GM23338 (cell line): ENCODE measurements around the gene SPINK5. TPM values are rescaled to one million over a fixed set of nuclear protein-coding genes. Genes with fewer than 3 reads are reported as not detected.

Experiments used
- ATAC-seq: fragments of 200-7000 bp; cut with Tn5 transposase; 3 replicates; pipeline ENCODE4 v1.9.1; 2020
- DNase-seq: peaks from one replicate; pipeline ENCODE4 v3.0.0-alpha.2; 2015; ENCODE audit warnings: low spot score
- H2AFZ ChIP-seq: fragments of 200-600 bp; sonication (generic); 2 replicates; pipeline ENCODE4 v1.8.0; 2016; ENCODE audit warnings: antibody characterized with exemption, mild to moderate bottlenecking, moderate library complexity
- H3F3A ChIP-seq: fragments of 200-600 bp; sonication (generic); replicated peaks from 2 replicates; pipeline ENCODE4 v1.8.0; 2017; ENCODE audit warnings: antibody characterized with exemption, mixed run types, low read depth
- H3K27ac ChIP-seq: fragments of 200-600 bp; sonication (generic); 2 replicates; pipeline ENCODE4 v1.6.1; 2016; ENCODE audit warnings: low read depth
- H3K27me3 ChIP-seq: fragments of 200-600 bp; sonication (generic); 2 replicates; pipeline ENCODE4 v1.8.0; 2016; ENCODE audit warnings: mild to moderate bottlenecking, mixed run types, moderate library complexity; ENCODE audit not compliant: insufficient read depth
- H3K36me3 ChIP-seq: fragments of 200-600 bp; sonication (generic); 2 replicates; pipeline ENCODE4 v1.8.0; 2016; ENCODE audit warnings: mild to moderate bottlenecking; ENCODE audit not compliant: insufficient read depth
- H3K4me1 ChIP-seq: fragments of 200-600 bp; sonication (generic); 2 replicates; pipeline ENCODE4 v1.8.0; 2016; ENCODE audit warnings: mild to moderate bottlenecking, moderate library complexity; ENCODE audit not compliant: insufficient read depth
- H3K4me2 ChIP-seq: fragments of 200-600 bp; sonication (generic); 2 replicates; pipeline ENCODE4 v1.7.1; 2017; ENCODE audit warnings: mixed run types
- H3K4me3 ChIP-seq: fragments of 200-600 bp; sonication (generic); 2 replicates; pipeline ENCODE4 v1.6.1; 2016; ENCODE audit warnings: mixed run types
- H3K79me2 ChIP-seq: fragments of 200-600 bp; sonication (generic); replicated peaks from 2 replicates; pipeline ENCODE4 v1.8.0; 2017; ENCODE audit warnings: mild to moderate bottlenecking; ENCODE audit not compliant: insufficient read depth
- H3K9me2 ChIP-seq: fragments of 200-600 bp; sonication (generic); 2 replicates; pipeline ENCODE4 v1.8.0; 2017; ENCODE audit not compliant: insufficient read depth
- H4K20me1 ChIP-seq: fragments of 200-600 bp; sonication (generic); replicated peaks from 2 replicates; pipeline ENCODE4 v1.8.0; 2017; ENCODE audit warnings: mild to moderate bottlenecking; ENCODE audit not compliant: insufficient read depth
- H3K27ac Mint-ChIP-seq: 2 replicates; pipeline ENCODE4 v1.8.0; 2020; ENCODE audit warnings: inconsistent platforms, mild to moderate bottlenecking, moderate library complexity, mixed read lengths
- H3K27me3 Mint-ChIP-seq: 3 replicates; pipeline ENCODE4 v1.8.0; 2022; ENCODE audit warnings: low read depth, mild to moderate bottlenecking, moderate library complexity, mixed read lengths, inconsistent platforms; ENCODE audit not compliant: insufficient read depth, poor library complexity
- H3K36me3 Mint-ChIP-seq: 3 replicates; pipeline ENCODE4 v1.8.0; 2021; ENCODE audit warnings: low read depth, mild to moderate bottlenecking, inconsistent platforms, moderate library complexity, mixed read lengths
- H3K4me1 Mint-ChIP-seq: 3 replicates; pipeline ENCODE4 v1.8.0; 2020; ENCODE audit warnings: mild to moderate bottlenecking, inconsistent platforms, mixed read lengths
- H3K4me3 Mint-ChIP-seq: 3 replicates; pipeline ENCODE4 v1.8.0; 2021; ENCODE audit warnings: moderate library complexity, mild to moderate bottlenecking, inconsistent platforms, mixed read lengths
- H3K9me3 Mint-ChIP-seq: 3 replicates; pipeline ENCODE4 v1.8.0; 2020; ENCODE audit warnings: moderate library complexity, mild to moderate bottlenecking, inconsistent platforms, mixed read lengths
- CREB1 ChIP-seq: fragments of 250-450 bp; sonication (Bioruptor Pico); IDR thresholded peaks from 2 replicates; pipeline ENCODE4 v1.5.0; 2020; ENCODE audit warnings: low read depth, mild to moderate bottlenecking, moderate library complexity
- CTCF ChIP-seq, 2 experiments: fragments of 200-600 bp in 1 of 2; sonication (generic) in 1 of 2; conservative IDR thresholded peaks; 2 replicates each; pipeline versions ENCODE4 v1.5.1 to v1.6.1; 2016 to 2017; ENCODE audit warnings: antibody characterized with exemption in 2 of 2, low read depth in 2 of 2, mild to moderate bottlenecking in 2 of 2, moderate library complexity in 1 of 2
- EZH2 ChIP-seq: fragments of 200-600 bp; sonication (generic); IDR thresholded peaks from one replicate; pipeline ENCODE4 v1.8.0; 2017; ENCODE audit warnings: antibody characterized with exemption, mild to moderate bottlenecking, low read depth; ENCODE audit not compliant: unreplicated experiment
- EZH2phosphoT487 ChIP-seq: fragments of 200-600 bp; sonication (generic); IDR thresholded peaks from one replicate; pipeline ENCODE4 v1.8.1; 2018; ENCODE audit warnings: antibody characterized with exemption; ENCODE audit not compliant: unreplicated experiment
- JUNB ChIP-seq: IDR thresholded peaks from one replicate; pipeline ENCODE4 v1.6.1; 2016; ENCODE audit warnings: antibody characterized with exemption; ENCODE audit not compliant: unreplicated experiment
- NANOG ChIP-seq: IDR thresholded peaks from 2 replicates; pipeline ENCODE4 v1.6.1; 2016; ENCODE audit warnings: antibody characterized with exemption, borderline replicate concordance
- POLR2AphosphoS5 ChIP-seq: IDR thresholded peaks from 2 replicates; pipeline ENCODE4 v1.6.1; 2016; ENCODE audit warnings: antibody characterized with exemption, low read depth
- REST ChIP-seq: IDR thresholded peaks from one replicate; pipeline ENCODE4 v1.6.1; 2018; ENCODE audit warnings: antibody characterized with exemption; ENCODE audit not compliant: unreplicated experiment
- STAT1 ChIP-seq: IDR thresholded peaks from one replicate; pipeline ENCODE4 v1.6.1; 2016; ENCODE audit warnings: antibody characterized with exemption; ENCODE audit not compliant: unreplicated experiment
- ZNF114 ChIP-seq: fragments of 250-450 bp; sonication (Bioruptor Pico); IDR thresholded peaks from 2 replicates; pipeline ENCODE4 v1.5.0; 2020; ENCODE audit warnings: mild to moderate bottlenecking, moderate library complexity
- ZNF331 ChIP-seq: fragments of 250-450 bp; sonication (Bioruptor Pico); IDR thresholded peaks from 2 replicates; pipeline ENCODE4 v1.5.0; 2020; ENCODE audit warnings: low read depth, mild to moderate bottlenecking, moderate library complexity
- polyA plus RNA-seq: library from polyadenylated mRNA; unstranded; fragments of >200 nt; fragmentation: Nextera tagmentation; extraction: Ambion mirVana; gene quantifications from 2 replicates; pipeline ENCODE4 v1.2.1, GENCODE V29; 2016
- total RNA-seq: library from RNA; depleted of rRNA; stranded (reverse); fragments of >200 nt; shearing (Covaris generic); gene quantifications from 2 replicates; pipeline ENCODE4 v1.2.3, GENCODE V29; 2014
- TF ChIP-seq, protein P1 (sequence below): IDR thresholded peaks from 2 replicates; pipeline ENCODE4 v1.6.1; 2016; ENCODE audit warnings: antibody characterized with exemption

SPINK5 gene
- total and polyA plus RNA-seq, 2 experiments from 2014 or later = 4.5 to 8.8 TPM

- no peak overlapping the region for H2AFZ ChIP-seq
- H3K79me2 ChIP-seq = no peaks in the 10 kb centered on the region
- H3K27ac ChIP-seq = no peak overlapping the region
- no peaks in the 10 kb centered on the region for H3K27me3 ChIP-seq
- no peaks in the 10 kb centered on the region for H4K20me1 ChIP-seq
- no peaks in the 10 kb centered on the region for H3K4me1 Mint-ChIP-seq
- H3K27ac Mint-ChIP-seq = no peak overlapping the region
- ATAC-seq (peak; percentile 83), DNase-seq (peak; percentile 38)
- H3F3A ChIP-seq = no peaks in the 10 kb centered on the region
- H3K4me1 ChIP-seq = no peaks in the 10 kb centered on the region
- TF ChIP-seq REST (no peak), JUNB (no peak), EZH2 (no peak), ZNF114 (CRISPR knock-in tag) (no peak), NANOG (no peak), CREB1 (CRISPR knock-in tag) (no peak), STAT1 (no peak)
- TF ChIP-seq, protein P1, sequence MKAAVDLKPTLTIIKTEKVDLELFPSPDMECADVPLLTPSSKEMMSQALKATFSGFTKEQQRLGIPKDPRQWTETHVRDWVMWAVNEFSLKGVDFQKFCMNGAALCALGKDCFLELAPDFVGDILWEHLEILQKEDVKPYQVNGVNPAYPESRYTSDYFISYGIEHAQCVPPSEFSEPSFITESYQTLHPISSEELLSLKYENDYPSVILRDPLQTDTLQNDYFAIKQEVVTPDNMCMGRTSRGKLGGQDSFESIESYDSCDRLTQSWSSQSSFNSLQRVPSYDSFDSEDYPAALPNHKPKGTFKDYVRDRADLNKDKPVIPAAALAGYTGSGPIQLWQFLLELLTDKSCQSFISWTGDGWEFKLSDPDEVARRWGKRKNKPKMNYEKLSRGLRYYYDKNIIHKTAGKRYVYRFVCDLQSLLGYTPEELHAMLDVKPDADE = no peak
- H3K4me3 ChIP-seq = no peak overlapping the region
- no peaks in the 10 kb centered on the region for H3K27me3 Mint-ChIP-seq
- peaks cover 2% of the 10 kb centered on the region; the same call in 1 of the 3 replicates for H3K36me3 Mint-ChIP-seq
- H3K4me2 ChIP-seq = no peak overlapping the region
- H3K9me2 ChIP-seq = no peaks in the 10 kb centered on the region
- H3K9me3 Mint-ChIP-seq = no peaks in the 10 kb centered on the region; the same call in 2 of the 3 replicates
- H3K36me3 ChIP-seq = no peaks in the 10 kb centered on the region
- H3K4me3 Mint-ChIP-seq = no peak overlapping the region
Measured at GRCh38 chr5:148163345-148163744, 99.6 kb downstream of the SPINK5 start.

DNA sequence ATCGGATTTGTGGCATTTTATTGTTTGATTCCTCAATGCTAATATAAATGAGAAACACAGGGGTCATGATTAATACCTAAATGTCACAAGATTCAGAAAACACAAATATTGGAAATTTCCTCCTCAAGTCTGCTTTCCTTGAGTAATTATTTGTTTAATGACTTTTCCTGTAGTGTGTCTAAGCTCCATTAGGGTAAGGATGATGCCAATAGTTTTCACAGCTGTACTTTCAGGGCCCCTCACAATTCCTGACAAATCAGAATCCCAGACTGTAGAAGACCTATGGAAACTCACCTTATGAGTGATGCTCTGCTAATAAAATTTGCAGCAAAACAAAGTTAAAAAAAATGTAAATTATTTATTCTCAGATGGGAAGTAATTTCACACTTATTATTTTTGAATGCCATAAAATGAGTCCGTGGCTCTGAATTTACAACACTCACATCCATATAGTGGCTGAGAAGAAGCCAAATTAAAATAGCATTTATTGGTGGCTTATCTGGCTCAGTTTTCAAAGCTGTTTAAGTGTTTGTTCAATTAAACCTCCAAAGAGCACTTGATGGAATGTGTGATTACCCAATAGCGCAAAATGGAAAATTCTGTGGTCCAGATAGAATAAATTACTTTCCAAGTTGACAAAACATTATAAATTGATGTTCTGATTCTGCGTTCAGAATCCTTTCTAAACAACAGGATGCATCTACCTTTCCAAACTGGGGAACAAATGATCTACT, 102.9 kb downstream of the SPINK5 start:
- peaks cover 2% of the 10 kb centered on the region; the same call in 1 of the 3 replicates for H3K36me3 Mint-ChIP-seq
- no peak for TF ChIP-seq JUNB
- TF ChIP-seq NANOG = no peak
- TF ChIP-seq EZH2 = no peak
- TF ChIP-seq REST = no peak
- no peak for TF ChIP-seq CTCF (conservative IDR thresholded peaks at IDR 0.05; ENCODE audit: low read depth in 2 of 2)
- no peak for TF ChIP-seq STAT1
- no peak for TF ChIP-seq EZH2phosphoT487
- no peak for TF ChIP-seq ZNF114 (CRISPR knock-in tag)
- no peak for TF ChIP-seq ZNF331 (CRISPR knock-in tag)
- TF ChIP-seq CREB1 (CRISPR knock-in tag) = no peak
- TF ChIP-seq POLR2AphosphoS5 = no peak

More for the DNA sequence above, 102.9 kb downstream of the SPINK5 start:
- Mint-ChIP-seq H3K27ac (no peak overlapping the region), H3K9me3 (no peaks in the 10 kb centered on the region; the same call in 2 of the 3 replicates), H3K27me3 (peaks cover 2% of the 10 kb centered on the region), H3K4me1 (no peaks in the 10 kb centered on the region), H3K4me3 (no peak overlapping the region)
- Histone ChIP-seq H3K4me3 (no peak overlapping the region), H3K4me2 (no peak overlapping the region), H3K79me2 (no peaks in the 10 kb centered on the region), H3K9me2 (no peaks in the 10 kb centered on the region), H3K4me1 (no peaks in the 10 kb centered on the region), H2AFZ (no peak overlapping the region), H3F3A (no peaks in the 10 kb centered on the region), H3K36me3 (no peaks in the 10 kb centered on the region), H3K27me3 (no peaks in the 10 kb centered on the region), H4K20me1 (no peaks in the 10 kb centered on the region), H3K27ac (no peak overlapping the region)
- DNase-seq (no peak), ATAC-seq (no peak)
